H9 (cell line): ENCODE data around the gene CTNNA3. TPM values are rescaled to one million over a fixed set of nuclear protein-coding genes. Genes with fewer than 3 reads are reported as not detected.

ENCODE experiments used
- DNase-seq: peaks from one replicate; pipeline ENCODE4 v3.0.0-alpha.2; 2017
- H2AFZ ChIP-seq: one replicate; pipeline ENCODE4 v1.6.1; 2013; ENCODE audit warnings: mild to moderate bottlenecking, low read length, control low read depth, moderate library complexity
- H2AK5ac ChIP-seq: 2 replicates; pipeline ENCODE4 v1.6.1; 2013; ENCODE audit warnings: low read length, control low read depth, mixed read lengths; ENCODE audit not compliant: insufficient read length
- H2BK120ac ChIP-seq: one replicate; pipeline ENCODE4 v1.6.1; 2013; ENCODE audit warnings: low read depth, mild to moderate bottlenecking, low read length, control low read depth, inconsistent platforms; ENCODE audit not compliant: poor library complexity, severe bottlenecking
- H2BK12ac ChIP-seq: 2 replicates; pipeline ENCODE4 v1.6.1; 2013; ENCODE audit warnings: low read length, control low read depth, mixed read lengths, low read depth; ENCODE audit not compliant: insufficient read length
- H2BK15ac ChIP-seq: 2 replicates; pipeline ENCODE4 v1.6.1; 2013; ENCODE audit warnings: low read depth, low read length, control low read depth
- H2BK20ac ChIP-seq: one replicate; pipeline ENCODE4 v1.6.1; 2013; ENCODE audit warnings: low read depth, mild to moderate bottlenecking, low read length, control low read depth, inconsistent platforms; ENCODE audit not compliant: poor library complexity, severe bottlenecking
- H2BK5ac ChIP-seq: 2 replicates; pipeline ENCODE4 v1.6.1; 2013; ENCODE audit warnings: low read length, control low read depth, mixed read lengths; ENCODE audit not compliant: insufficient read length
- H3K14ac ChIP-seq: 2 replicates; pipeline ENCODE4 v1.6.1; 2013; ENCODE audit warnings: low read length, control low read depth; ENCODE audit not compliant: insufficient read depth
- H3K18ac ChIP-seq: 2 replicates; pipeline ENCODE4 v1.6.1; 2013; ENCODE audit warnings: low read depth, mild to moderate bottlenecking, mixed read lengths, low read length, control low read depth; ENCODE audit not compliant: insufficient read length
- H3K23ac ChIP-seq: 2 replicates; pipeline ENCODE4 v1.6.1; 2013; ENCODE audit warnings: low read length, control low read depth, mixed read lengths, low read depth; ENCODE audit not compliant: insufficient read length
- H3K23me2 ChIP-seq: 2 replicates; pipeline ENCODE4 v1.6.1; 2013; ENCODE audit warnings: low read depth, mild to moderate bottlenecking, mixed read lengths, low read length, control low read depth; ENCODE audit not compliant: insufficient read length, poor library complexity, severe bottlenecking
- H3K27ac ChIP-seq: 2 replicates; pipeline ENCODE4 v1.5.1; 2013; ENCODE audit warnings: low read length, control low read depth, mixed read lengths, low read depth; ENCODE audit not compliant: insufficient read length
- H3K27me3 ChIP-seq: 2 replicates; pipeline ENCODE4 v1.6.1; 2013; ENCODE audit warnings: low read length, control low read depth, inconsistent platforms; ENCODE audit not compliant: insufficient read depth
- H3K4ac ChIP-seq: 2 replicates; pipeline ENCODE4 v1.6.1; 2013; ENCODE audit warnings: low read depth, mild to moderate bottlenecking, control low read depth, inconsistent platforms, low read length, moderate library complexity
- H3K4me1 ChIP-seq: 2 replicates; pipeline ENCODE4 v1.6.1; 2013; ENCODE audit warnings: low read length, control low read depth, inconsistent platforms; ENCODE audit not compliant: insufficient read depth
- H3K4me2 ChIP-seq: 2 replicates; pipeline ENCODE4 v1.6.1; 2013; ENCODE audit warnings: low read length, control low read depth, mixed read lengths; ENCODE audit not compliant: insufficient read length, insufficient read depth
- H3K56ac ChIP-seq: 2 replicates; pipeline ENCODE4 v1.6.1; 2013; ENCODE audit warnings: low read depth, mild to moderate bottlenecking, mixed read lengths, low read length, control low read depth; ENCODE audit not compliant: insufficient read length
- H3K79me1 ChIP-seq: 2 replicates; pipeline ENCODE4 v1.6.1; 2013; ENCODE audit warnings: low read depth, mild to moderate bottlenecking, moderate library complexity, low read length, control low read depth, inconsistent platforms; ENCODE audit not compliant: insufficient read depth, poor library complexity, severe bottlenecking
- H3K79me2 ChIP-seq: 2 replicates; pipeline ENCODE4 v1.6.1; 2013; ENCODE audit warnings: low read length, control low read depth, inconsistent platforms; ENCODE audit not compliant: insufficient read depth
- H3K9ac ChIP-seq: 2 replicates; pipeline ENCODE4 v1.6.1; 2013; ENCODE audit warnings: low read length, control low read depth, mixed read lengths; ENCODE audit not compliant: insufficient read length; ENCODE audit errors: extremely low read depth
- H3K9me3 ChIP-seq: one replicate; pipeline ENCODE4 v1.6.1; 2013; ENCODE audit warnings: low read depth, low read length, inconsistent platforms; ENCODE audit not compliant: control insufficient read depth
- H3T11ph ChIP-seq: one replicate; pipeline ENCODE4 v1.6.1; 2013; ENCODE audit warnings: mild to moderate bottlenecking, low read length, control low read depth, inconsistent platforms
- H4K20me1 ChIP-seq: one replicate; pipeline ENCODE4 v1.6.1; 2013; ENCODE audit not compliant: control insufficient read depth, insufficient read length, insufficient read depth
- H4K5ac ChIP-seq: 2 replicates; pipeline ENCODE4 v1.6.1; 2013; ENCODE audit warnings: low read depth, mild to moderate bottlenecking, mixed read lengths, low read length, control low read depth; ENCODE audit not compliant: insufficient read length
- H4K8ac ChIP-seq: replicated peaks from 2 replicates; pipeline ENCODE4 v1.6.1; 2013; ENCODE audit warnings: low read length, control low read depth, mixed read lengths, low read depth; ENCODE audit not compliant: insufficient read length
- H4K91ac ChIP-seq: 2 replicates; pipeline ENCODE4 v1.6.1; 2013; ENCODE audit warnings: low read depth, mild to moderate bottlenecking, moderate library complexity, mixed read lengths, low read length, control low read depth; ENCODE audit not compliant: insufficient read length
- H3K27ac Mint-ChIP-seq, 3 experiments: 2 replicates in 2 of 3; 3 replicates in 1 of 3; pipeline ENCODE4 v1.8.0; 2020 to 2021; ENCODE audit warnings: mixed read lengths in 3 of 3, mild to moderate bottlenecking in 1 of 3, moderate library complexity in 1 of 3
- H3K27me3 Mint-ChIP-seq: 2 replicates; pipeline ENCODE4 v1.8.0; 2021; ENCODE audit warnings: low read depth, mild to moderate bottlenecking, moderate library complexity, mixed read lengths
- H3K36me3 Mint-ChIP-seq, 3 experiments: 2 replicates in 2 of 3; 3 replicates in 1 of 3; pipeline ENCODE4 v1.8.0; 2020 to 2021; ENCODE audit warnings: low read depth in 3 of 3, mixed read lengths in 3 of 3; ENCODE audit not compliant: insufficient read depth in 1 of 3
- H3K4me1 Mint-ChIP-seq, 2 experiments: 2 replicates each; pipeline ENCODE4 v1.8.0; 2020; ENCODE audit warnings: mixed read lengths in 2 of 2
- H3K4me3 Mint-ChIP-seq, 2 experiments: 2 replicates in 1 of 2; 3 replicates in 1 of 2; pipeline ENCODE4 v1.8.0; 2020 to 2021; ENCODE audit warnings: mild to moderate bottlenecking in 2 of 2, mixed read lengths in 2 of 2, moderate library complexity in 1 of 2
- H3K9me3 Mint-ChIP-seq, 2 experiments: 2 replicates in 1 of 2; 3 replicates in 1 of 2; pipeline ENCODE4 v1.8.0; 2020; ENCODE audit warnings: mild to moderate bottlenecking in 2 of 2, mixed read lengths in 2 of 2, moderate library complexity in 1 of 2
- WGBS: extraction: QIAGEN DNeasy Blood & Tissue Kit; methylation state at CpG from one replicate; pipeline ENCODE4 v1.1.7; 2013; ENCODE audit warnings: missing lambda C conversion rate, low lambda C conversion rate, mixed read lengths; ENCODE audit not compliant: insufficient read length; ENCODE audit errors: extremely low coverage; 5-methylcytosine and 5-hydroxymethylcytosine counted together
- total RNA-seq: library from RNA; stranded (reverse); gene quantifications from 2 replicates; pipeline ENCODE4 v1.2.1, GENCODE V29; 2021
- TF ChIP-seq, protein P1 (sequence below): fragments of 200-600 bp; sonication (generic); conservative IDR thresholded peaks from 3 replicates; pipeline ENCODE4 v1.8.0; 2021; ENCODE audit warnings: antibody characterized with exemption, mild to moderate bottlenecking

CTNNA3 gene
- total RNA-seq, 1 experiment from 2014 or later, result 3.3 TPM

DNA sequence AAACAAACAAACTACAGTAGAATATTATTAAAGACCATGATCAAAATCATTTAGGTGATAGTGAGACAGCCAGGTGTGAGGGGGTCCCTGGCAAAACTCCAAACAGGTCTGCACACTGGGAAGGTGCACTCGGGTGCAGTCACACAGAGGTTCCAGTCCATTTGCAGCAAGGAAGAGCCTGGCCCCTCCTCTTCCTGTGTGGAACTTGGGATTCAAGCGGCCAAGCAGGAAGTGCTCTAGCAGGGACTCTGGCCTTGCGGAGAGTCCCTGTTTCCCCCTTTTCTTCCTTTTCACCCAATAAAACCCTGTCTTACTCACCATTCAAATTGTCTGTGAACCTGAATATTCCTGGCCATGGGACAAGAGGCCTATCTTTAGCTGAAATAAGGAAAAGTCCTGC, 588.3 kb downstream of the CTNNA3 start:
- H4K91ac ChIP-seq, result no peak overlapping the region
- H3K4me2 ChIP-seq, result no peak overlapping the region
- H3K23ac ChIP-seq, result no peak overlapping the region
- no peaks in the 10 kb centered on the region for H3K27me3 ChIP-seq
- WGBS, result no CpG with 5 or more reads among the region's 3 CpGs
- H3K14ac ChIP-seq, result no peak overlapping the region
- Mint-ChIP-seq H3K4me1 (no peaks in the 10 kb centered on the region), H3K9me3 (no peaks in the 10 kb centered on the region), H3K36me3 (no peaks in the 10 kb centered on the region), H3K4me3 (no peak overlapping the region), H3K27ac (no peak overlapping the region), H3K27me3 (no peaks in the 10 kb centered on the region)
- no peak overlapping the region for H3K4ac ChIP-seq
- H3K9me3 ChIP-seq, result no peaks in the 10 kb centered on the region
- H3K23me2 ChIP-seq, result no peaks in the 10 kb centered on the region
- H4K8ac ChIP-seq, result no peak overlapping the region
- H2BK20ac ChIP-seq, result no peak overlapping the region
- H3K9ac ChIP-seq, result no peak overlapping the region
- H3K79me2 ChIP-seq, result no peaks in the 10 kb centered on the region
- H2BK12ac ChIP-seq, result no peak overlapping the region
- no peak overlapping the region for H2BK5ac ChIP-seq
- TF ChIP-seq, protein P1, sequence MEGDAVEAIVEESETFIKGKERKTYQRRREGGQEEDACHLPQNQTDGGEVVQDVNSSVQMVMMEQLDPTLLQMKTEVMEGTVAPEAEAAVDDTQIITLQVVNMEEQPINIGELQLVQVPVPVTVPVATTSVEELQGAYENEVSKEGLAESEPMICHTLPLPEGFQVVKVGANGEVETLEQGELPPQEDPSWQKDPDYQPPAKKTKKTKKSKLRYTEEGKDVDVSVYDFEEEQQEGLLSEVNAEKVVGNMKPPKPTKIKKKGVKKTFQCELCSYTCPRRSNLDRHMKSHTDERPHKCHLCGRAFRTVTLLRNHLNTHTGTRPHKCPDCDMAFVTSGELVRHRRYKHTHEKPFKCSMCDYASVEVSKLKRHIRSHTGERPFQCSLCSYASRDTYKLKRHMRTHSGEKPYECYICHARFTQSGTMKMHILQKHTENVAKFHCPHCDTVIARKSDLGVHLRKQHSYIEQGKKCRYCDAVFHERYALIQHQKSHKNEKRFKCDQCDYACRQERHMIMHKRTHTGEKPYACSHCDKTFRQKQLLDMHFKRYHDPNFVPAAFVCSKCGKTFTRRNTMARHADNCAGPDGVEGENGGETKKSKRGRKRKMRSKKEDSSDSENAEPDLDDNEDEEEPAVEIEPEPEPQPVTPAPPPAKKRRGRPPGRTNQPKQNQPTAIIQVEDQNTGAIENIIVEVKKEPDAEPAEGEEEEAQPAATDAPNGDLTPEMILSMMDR, result no peak
- no peak overlapping the region for H4K5ac ChIP-seq
- H3K4me1 ChIP-seq, result no peaks in the 10 kb centered on the region
- no peak overlapping the region for H2BK15ac ChIP-seq
- no peaks in the 10 kb centered on the region for H3K79me1 ChIP-seq
- no peak overlapping the region for H3K18ac ChIP-seq
- no peak overlapping the region for H3K27ac ChIP-seq
- H3K56ac ChIP-seq, result no peak overlapping the region
- no peak overlapping the region for H2AFZ ChIP-seq
- DNase-seq, result peak; percentile 35
- no peak overlapping the region for H3T11ph ChIP-seq
- no peaks in the 10 kb centered on the region for H4K20me1 ChIP-seq
- no peak overlapping the region for H2AK5ac ChIP-seq
- H2BK120ac ChIP-seq, result no peak overlapping the region
